HG03571 (cell line): ENCODE data around the gene ZNRD2.
"Not testable (repeated sequence)": the region's sequence is repeated elsewhere in the genome, so short reads cannot be mapped to it uniquely, and the experiment has no call there.

Experiments
- ATAC-seq: cut with Tn5 transposase; IDR thresholded peaks from one replicate; pipeline ENCODE4 v1.9.1; 2021; ENCODE audit not compliant: unreplicated experiment

The ZNRD2 gene, protein sequence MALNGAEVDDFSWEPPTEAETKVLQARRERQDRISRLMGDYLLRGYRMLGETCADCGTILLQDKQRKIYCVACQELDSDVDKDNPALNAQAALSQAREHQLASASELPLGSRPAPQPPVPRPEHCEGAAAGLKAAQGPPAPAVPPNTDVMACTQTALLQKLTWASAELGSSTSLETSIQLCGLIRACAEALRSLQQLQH

DNA sequence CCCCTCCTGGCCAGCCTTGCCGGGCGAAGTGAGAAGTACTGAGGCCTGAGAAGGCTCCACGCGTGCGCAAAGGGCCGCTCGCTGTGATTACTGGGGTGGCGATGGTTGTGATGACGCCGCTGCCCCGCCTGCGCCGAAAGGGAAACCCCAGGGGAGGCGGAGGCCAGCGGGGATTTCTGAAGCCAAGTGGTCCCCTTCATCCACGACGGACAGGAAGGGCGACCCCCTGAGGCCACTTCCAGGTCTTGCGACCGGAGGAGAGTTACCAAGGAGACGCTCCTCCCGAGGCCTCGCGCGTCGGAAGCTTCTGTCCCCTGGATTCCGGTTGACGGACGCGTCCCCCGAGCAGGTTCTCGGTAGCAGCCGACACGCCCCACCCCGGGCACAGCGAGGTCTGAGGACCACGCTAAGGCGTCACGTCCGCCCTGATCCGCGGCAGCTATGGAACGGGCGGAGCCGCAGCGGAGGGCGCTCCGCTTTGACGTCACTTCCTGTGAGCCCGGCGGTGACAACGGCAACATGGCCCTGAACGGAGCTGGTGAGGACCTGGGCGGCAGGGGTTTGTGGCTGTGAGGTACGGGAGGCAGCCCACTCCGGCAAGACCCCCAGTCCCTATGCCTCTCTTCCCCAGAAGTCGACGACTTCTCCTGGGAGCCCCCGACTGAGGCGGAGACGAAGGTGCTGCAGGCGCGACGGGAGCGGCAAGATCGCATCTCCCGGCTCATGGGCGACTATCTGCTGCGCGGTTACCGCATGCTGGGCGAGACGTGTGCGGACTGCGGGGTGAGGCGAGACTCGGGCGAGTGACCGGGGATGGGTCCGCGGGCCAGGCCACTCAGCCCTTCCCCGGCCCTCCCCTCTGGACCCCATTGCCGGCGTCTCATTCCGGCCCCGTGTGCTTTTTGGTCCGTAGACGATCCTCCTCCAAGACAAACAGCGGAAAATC lies at the start of gene ZNRD2:
ZNRD2 (plus strand) TSS at position 505 of the 946 bp plus-strand sequence; CDS start at position 520, 15 bp downstream.
- ATAC-seq = peak; percentile 53

DNA sequence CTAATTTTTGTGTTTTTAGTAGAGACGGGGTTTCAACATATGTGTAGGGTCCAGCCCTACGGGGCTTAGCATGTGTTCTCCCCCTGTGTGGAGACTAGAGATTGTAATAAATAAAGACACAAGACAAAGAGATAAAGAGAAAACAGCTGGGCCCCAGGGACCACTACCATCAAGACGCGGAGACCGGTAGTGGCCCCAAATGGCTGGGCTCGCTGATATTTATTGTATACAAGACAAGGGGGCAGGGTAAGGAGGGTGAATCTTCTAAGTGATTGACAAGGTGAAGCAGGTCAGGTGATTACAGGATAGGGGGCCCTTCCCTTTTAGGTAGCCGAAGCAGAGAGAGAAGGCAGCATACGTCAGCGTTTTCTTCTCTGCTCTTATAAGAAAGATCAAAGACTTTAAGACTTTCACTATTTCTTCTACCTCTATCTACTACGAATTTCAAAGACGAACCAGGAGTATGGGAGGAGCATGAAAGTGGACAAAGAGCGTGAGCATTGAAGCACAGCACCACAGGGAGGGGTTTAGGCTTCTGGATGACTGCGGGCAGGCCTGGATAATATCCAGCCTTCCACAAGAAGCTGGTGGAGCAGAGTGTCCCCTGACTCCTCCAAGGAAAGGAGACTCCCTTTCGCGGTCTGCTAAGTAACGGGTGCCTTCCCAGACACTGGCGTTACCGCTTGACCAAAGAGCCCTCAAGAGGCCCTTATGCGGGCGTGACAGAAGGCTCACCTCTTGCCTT lies 48.3 kb upstream of the ZNRD2 start:
- ATAC-seq = not testable (repeated sequence)

DNA sequence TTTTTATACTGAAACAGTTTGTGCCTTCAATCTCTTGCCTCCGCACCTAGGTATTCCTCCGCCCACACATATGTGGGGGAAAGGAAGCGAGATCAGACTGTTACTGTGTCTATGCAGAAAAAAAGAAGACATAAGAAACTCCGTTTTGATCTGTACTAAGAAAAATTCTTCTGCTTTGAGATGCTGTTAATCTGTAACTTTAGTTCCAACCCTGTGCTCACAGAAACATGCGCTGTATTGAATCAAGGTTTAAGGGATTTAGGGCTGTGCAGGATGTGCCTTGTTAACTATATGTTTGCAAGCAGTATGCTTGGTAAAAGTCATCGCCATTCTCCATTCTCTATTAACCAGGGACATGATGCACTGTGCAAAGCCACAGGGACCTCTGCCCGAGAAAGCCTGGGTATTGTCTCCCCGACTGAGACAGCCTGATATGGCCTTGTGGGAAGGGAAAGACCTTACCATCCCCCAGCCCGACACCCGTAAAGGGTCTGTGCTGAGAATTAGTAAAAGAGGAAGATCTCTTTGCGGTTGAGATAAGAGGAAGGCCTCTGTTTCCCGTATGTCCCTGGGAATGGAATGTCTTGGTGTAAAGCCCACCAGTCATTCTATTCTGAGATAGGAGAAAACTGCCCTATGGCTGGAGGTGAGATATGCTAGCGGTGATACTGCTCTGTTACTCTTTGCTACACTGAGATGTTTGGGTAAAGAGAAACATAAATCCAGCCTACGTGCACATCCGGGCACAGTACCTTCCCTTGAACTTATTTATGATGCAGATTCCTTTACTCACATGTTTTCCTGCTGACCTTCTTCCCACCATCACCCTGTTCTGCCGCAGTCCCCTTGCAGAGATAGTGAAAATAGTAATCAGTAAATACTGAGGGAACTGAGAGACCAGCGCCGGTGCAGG lies 47.3 kb upstream of the ZNRD2 start:
- not testable (repeated sequence) for ATAC-seq

DNA sequence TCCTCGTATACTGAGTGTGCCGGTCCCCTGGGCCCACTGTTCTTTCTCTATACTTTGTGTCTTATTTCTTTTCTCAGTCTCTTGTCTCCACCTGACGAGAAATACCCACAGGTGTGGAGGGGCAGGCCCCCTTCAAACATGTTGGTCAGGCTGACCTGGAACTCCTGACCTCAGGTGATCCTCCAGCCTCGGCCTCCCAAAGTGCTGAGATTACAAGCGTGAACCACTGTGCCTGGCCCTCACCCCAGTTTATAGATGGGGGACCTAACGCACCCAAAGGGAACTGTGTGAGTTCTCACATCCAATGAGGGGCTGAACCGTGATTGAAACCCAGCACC lies 46.7 kb upstream of the ZNRD2 start:
- ATAC-seq = not testable (repeated sequence)

DNA sequence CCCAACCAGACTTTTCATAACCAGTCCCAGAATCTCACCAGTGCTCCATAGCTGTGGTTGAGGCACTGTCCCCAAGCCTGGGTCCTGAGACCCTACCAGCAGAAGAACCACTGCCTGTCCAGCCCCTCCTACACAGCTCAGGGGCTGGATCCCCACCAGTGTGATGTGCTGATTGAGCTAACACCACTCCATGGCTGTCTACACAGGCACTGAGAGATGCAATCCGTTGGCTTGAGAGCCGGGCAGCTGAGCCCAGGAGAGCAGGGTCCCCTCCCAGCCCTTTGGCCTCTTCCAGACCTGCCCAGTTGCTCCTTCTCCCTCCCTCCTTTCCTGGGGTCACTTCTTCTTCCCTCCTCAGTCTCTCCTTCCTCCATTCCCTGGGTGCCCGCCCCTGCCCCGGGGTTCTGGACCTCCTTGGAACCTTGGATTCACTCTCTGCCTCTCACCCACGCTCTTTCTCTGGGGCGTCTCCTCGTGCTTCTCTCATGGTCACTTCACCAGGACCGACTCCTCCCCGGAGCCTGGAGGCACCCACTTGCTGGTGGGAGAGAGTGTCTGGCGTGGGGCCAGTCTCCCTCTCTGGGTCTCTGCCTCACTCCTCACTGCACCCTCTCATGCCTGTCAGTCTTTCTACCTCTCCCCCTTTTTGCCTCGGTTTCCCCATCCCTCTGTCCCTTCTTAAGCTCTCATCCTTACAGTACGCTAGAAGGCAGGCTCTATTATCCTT lies 46.1 kb upstream of the ZNRD2 start:
- no peak for ATAC-seq

DNA sequence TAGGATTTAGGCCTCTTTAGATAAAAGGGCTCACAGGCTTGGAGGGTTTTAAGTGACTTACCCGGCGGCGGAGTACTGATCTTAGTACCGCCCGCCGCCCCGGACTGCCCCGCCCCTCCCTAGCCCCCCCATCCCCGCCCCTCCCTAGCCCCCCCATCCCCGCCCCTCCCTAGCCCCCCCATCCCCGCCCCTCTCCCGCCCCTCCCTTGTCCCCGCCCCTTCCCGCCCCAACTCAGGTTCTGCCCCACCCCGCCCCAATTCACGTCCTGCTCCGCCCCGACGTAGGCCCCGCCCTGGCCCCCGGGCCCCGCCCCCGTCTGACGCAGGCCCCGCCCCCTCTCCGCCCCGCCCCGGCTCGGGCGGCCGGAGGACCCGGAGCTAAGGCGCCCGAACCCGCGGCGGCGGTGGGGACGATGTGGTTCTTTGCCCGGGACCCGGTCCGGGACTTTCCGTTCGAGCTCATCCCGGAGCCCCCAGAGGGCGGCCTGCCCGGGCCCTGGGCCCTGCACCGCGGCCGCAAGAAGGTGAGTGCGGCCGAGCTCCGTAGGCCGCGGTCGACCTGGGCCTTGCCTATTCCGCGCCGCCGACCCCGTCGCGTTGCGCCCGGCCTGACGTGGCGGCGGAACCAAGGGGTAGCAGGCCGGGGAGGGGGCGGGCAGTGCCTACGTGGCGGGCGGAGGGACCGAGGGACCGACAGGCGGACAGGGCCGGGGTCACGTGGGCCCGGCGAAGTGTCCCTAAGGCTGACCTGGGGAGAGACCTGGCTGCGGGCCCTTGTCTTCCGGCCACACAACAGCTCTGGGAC lies 45.3 kb upstream of the ZNRD2 start, which contains the start of gene SCYL1:
SCYL1 (plus strand) TSS at position 343 of the 805 bp plus-strand sequence; CDS start at position 414, 71 bp downstream.
- ATAC-seq = peak; percentile 41

DNA sequence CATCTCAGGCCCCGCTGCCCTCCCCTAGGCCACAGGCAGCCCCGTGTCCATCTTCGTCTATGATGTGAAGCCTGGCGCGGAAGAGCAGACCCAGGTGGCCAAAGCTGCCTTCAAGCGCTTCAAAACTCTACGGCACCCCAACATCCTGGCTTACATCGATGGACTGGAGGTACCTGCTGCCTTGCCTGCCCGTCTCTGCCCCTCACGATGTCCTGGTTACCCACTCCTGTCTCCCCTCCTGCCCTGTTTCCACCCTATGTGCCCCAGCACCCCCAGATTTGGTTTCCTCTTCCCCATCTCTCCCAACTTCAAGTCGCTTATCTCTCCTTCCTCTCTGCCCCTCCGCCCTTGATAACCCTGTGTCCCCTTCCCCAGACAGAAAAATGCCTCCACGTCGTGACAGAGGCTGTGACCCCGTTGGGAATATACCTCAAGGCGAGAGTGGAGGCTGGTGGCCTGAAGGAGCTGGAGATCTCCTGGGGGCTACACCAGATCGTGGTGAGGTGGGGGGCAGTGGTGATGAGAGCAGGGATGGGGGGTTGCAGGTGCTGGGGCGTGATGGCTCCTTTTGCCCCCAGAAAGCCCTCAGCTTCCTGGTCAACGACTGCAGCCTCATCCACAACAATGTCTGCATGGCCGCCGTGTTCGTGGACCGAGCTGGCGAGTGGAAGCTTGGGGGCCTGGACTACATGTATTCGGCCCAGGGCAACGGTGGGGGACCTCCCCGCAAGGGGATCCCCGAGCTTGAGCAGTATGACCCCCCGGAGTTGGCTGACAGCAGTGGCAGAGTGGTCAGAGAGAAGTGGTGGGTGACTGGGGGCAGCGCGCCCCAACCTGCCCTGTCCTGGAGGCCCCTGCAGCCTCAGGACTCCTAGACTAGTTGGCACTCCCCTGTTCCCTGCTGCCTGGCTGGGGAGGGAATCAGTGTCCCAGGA lies 44.5 kb upstream of the ZNRD2 start:
- ATAC-seq = no peak

DNA sequence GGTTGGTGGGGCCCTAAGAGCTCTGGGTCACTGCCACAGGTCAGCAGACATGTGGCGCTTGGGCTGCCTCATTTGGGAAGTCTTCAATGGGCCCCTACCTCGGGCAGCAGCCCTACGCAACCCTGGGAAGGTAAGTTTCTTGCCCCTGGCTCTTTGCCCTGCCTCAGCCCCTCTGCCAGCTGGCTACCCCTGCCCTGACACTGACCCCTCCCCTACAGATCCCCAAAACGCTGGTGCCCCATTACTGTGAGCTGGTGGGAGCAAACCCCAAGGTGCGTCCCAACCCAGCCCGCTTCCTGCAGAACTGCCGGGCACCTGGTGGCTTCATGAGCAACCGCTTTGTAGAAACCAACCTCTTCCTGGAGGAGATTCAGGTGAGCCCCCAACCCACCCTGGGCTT lies 43.5 kb upstream of the ZNRD2 start:
- no peak for ATAC-seq

DNA sequence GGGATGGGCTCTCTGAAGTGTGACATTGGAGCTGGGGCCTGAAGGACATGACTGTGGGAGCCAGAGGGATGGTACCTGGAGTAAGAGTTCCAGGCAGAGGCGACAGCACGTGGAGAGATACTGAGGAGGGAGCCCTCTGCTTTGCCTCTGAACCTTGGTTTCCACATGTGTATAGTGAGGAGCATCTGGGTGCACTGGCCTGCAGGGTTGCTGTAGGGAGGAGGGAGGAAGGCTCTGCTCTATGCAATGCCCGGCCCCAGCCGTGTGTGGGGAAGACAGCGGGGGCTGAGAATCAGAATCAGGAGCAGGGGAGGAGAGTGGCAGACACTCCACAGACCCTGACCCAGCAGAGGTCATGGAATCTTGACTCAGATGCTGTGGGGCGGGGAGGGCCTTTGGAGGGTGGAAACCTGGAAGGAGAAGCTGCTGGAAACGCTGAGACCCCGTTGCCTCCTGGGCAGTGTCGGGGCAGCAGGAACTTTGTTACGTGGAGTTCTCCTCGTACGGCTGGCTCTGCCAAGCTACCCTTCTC lies 41.4 kb upstream of the ZNRD2 start:
- no peak for ATAC-seq

DNA sequence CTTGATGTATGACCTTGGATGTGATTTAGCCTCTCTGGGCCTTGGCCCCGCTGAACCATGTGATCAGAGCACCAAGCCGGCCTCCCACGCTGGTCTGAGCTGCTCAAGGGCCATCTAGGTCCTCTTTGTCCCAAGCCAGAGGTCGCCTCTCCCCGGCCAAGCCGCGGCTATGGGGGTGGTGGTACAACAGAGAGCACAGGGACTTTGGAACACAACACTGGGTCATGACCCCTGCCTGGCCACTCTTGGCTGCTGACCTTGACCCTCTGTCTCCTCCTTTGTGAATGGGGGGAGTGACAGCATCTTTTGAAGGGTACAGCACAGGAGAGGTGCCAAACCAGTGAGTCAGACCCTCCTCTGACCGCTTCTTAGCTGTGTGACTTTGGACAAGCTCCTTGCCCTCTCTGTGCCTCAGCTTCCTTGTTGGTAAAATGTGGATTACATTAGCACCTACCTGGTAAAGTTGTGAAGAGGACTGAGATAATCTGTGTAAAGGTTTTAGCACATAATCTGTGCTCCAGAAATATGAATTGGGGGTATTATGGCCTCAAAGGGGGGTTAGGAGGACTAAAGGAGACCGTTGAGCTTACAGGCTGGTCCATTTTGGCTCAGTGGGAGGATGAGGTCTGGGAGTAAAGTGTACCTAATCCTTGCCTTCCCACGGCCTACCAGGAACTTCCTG lies 40.7 kb upstream of the ZNRD2 start:
- no peak for ATAC-seq

DNA sequence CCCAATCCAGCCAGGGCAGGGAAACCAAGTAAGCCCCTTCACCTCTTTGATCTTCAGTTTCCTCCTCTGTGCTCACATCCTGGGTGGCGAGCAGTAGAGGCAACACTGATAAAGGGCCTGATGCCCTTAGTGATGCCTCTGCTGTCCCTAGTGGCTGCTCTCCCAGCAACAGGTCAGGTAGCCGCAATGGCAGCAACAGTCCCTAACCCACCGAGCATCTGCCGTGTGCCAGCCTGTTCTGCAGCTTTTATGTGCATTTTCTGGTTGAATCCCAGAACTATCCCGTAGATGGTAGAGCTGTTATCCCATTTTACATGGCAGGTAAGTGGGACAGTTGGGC lies 40.1 kb upstream of the ZNRD2 start:
- no peak for ATAC-seq

DNA sequence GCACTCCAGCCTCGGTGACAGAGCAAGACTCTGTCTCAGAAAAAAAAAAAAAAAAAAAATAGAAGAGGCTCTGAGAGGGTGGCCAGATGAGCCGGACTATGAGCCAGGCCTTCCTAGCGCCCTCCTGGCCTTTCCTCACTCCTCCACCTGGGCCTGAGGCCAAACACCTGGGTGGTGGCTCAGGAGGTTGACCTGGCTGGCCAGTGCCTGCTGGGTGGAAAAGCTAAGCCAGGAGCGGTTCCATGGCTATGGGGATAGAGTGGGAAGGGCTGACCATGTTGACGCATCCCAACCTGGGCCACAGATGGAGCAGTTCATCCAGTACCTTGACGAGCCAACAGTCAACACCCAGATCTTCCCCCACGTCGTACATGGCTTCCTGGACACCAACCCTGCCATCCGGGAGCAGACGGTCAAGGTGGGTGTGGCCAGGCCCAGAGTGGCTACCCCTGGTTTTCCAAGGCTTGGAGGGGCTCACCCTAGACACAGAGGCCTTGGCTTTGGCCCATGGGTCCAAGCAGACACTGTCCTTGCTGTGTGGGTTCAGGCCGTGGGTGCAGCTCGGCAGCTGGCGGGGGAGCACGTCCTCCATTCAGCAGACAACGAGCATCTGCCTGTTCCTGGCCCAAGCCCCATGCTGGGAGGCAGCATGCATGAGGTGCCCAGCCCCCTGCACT lies 37.8 kb upstream of the ZNRD2 start:
- ATAC-seq = no peak

DNA sequence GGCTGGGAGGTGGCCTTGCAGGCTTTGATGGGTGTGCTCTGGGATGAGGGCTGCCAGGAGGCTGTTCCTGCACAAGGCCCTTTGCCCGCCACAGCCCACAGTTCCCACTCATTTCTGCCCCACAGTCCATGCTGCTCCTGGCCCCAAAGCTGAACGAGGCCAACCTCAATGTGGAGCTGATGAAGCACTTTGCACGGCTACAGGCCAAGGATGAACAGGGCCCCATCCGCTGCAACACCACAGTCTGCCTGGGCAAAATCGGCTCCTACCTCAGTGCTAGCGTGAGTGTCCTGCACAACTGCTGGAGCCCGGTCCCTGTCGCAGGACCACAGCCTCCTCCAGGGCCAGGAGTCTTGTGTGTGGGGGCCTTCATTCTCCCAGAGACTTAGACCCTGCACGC lies 35.2 kb upstream of the ZNRD2 start:
- no peak for ATAC-seq

DNA sequence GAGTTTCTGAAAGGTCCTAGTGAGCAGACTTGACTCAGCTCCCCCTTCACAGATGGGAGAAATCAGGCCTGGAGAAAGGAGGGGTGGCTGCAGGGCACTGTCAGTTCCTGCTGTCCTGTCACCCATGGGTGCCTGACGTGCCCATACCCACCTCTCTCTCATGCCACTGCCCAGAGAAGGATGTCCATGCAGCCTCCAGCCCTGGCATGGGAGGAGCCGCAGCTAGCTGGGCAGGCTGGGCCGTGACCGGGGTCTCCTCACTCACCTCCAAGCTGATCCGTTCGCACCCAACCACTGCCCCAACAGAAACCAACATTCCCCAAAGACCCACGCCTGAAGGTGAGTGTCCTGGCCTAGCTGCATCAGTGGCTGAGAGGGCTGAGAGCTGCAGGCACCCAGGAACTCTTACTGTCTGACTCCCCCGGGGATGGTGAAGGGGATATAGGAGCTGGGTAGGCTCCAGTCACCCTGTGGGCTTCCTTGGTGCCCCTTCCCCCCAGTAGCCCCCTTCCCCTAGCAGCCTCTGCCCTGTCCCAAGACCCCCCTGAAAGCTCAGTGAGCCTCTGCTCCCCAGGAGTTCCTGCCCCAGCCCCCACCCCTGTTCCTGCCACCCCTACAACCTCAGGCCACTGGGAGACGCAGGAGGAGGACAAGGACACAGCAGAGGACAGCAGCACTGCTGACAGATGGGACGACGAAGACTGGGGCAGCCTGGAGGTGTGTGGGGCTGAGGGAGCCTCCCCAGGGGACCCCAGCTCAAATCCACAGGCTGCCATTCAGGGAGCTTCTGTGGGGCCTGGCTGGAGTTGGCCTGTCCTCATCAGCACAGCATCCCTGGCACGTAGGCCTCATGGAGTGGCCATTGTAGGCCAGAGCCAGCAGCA lies 33.6 kb upstream of the ZNRD2 start:
- ATAC-seq = no peak

DNA sequence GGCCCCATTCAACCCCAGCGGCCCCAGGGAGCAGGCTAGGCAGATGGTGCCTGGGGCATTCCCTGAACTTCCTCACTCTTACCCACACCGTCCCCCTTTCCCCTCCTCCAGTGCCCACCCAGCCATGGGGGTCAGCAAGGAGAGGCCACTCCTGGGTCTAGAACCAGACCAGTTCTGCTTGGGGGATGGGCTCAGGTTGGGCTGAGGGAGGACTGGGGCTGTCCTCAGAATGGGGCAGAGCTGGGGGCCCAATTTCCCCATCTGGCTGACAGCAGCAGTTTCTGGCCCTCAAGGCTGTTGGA lies 33.0 kb upstream of the ZNRD2 start:
- ATAC-seq = no peak
